OCI-LY3 (cell line): ENCODE results near the gene DNAJC5.

Experiments
- H2AFZ ChIP-seq: fragments of 200-600, 300-600 bp; shearing (Covaris generic); 2 replicates; pipeline ENCODE4 v1.6.0; 2014; ENCODE audit warnings: antibody characterized with exemption, low read depth, low read length
- H3K27ac ChIP-seq: fragments of 200-600, 300-600 bp; sonication (generic); 2 replicates; pipeline ENCODE4 v1.5.1; 2014; ENCODE audit warnings: mild to moderate bottlenecking, low read length, moderate library complexity, mixed read lengths
- H3K27me3 ChIP-seq: fragments of 200-600, 300-600 bp; sonication (generic); 2 replicates; pipeline ENCODE4 v1.6.1; 2014; ENCODE audit warnings: low read depth, low read length, mixed read lengths
- H3K36me3 ChIP-seq: fragments of 200-600, 300-600 bp; sonication (generic); replicated peaks from 2 replicates; pipeline ENCODE3; 2014; ENCODE audit warnings: low read depth, low read length, mixed read lengths
- H3K4me1 ChIP-seq: fragments of 300-600, 200-600 bp; sonication (generic); 2 replicates; pipeline ENCODE4 v1.6.1; 2014; ENCODE audit warnings: low read length, mixed read lengths
- H3K4me2 ChIP-seq: fragments of 200-600, 300-600 bp; sonication (generic); 2 replicates; pipeline ENCODE4 v1.6.1; 2014; ENCODE audit warnings: low read length, mixed read lengths
- H3K4me3 ChIP-seq: fragments of 300-600, 200-600 bp; sonication (generic); 2 replicates; pipeline ENCODE4 v1.5.1; 2014; ENCODE audit warnings: antibody characterized with exemption, mild to moderate bottlenecking, low read length, moderate library complexity
- H3K79me2 ChIP-seq: fragments of 300-600, 200-600 bp; shearing (Covaris generic); 2 replicates; pipeline ENCODE4 v1.6.1; 2014; ENCODE audit warnings: mild to moderate bottlenecking, low read length, mixed read lengths
- H3K9ac ChIP-seq: fragments of 300-600, 200-600 bp; shearing (Covaris generic); 2 replicates; pipeline ENCODE4 v1.6.0; 2014; ENCODE audit warnings: mild to moderate bottlenecking, low read length, moderate library complexity
- H3K9me3 ChIP-seq: fragments of 200-600, 300-600 bp; shearing (Covaris generic); 2 replicates; pipeline ENCODE4 v1.6.1; 2014; ENCODE audit warnings: low read length, mixed read lengths; ENCODE audit not compliant: insufficient read depth
- H4K20me1 ChIP-seq: fragments of 200-600, 300-600 bp; sonication (generic); 2 replicates; pipeline ENCODE4 v1.6.1; 2016; ENCODE audit warnings: low read length, mixed read lengths; ENCODE audit not compliant: insufficient read depth
- CTCF ChIP-seq: fragments of 200-600, 300-600 bp; sonication (generic); IDR thresholded peaks from 2 replicates; pipeline ENCODE4 v1.5.1; 2014; ENCODE audit warnings: antibody characterized with exemption, low read length, low read depth
- EZH2phosphoT487 ChIP-seq: fragments of 200-600 bp; shearing (Covaris generic); IDR thresholded peaks from 2 replicates; pipeline ENCODE4 v1.6.1; 2018; ENCODE audit warnings: antibody characterized with exemption, mixed run types, low read depth

The DNAJC5 gene

GRCh38 chr20:63979557-63980316 is 84.8 kb downstream of the DNAJC5 start, which contains the start of gene SAMD10:
SAMD10 (minus strand) TSS chr20:63979642; CDS start chr20:63979467, 175 bp downstream.
- H2AFZ ChIP-seq = peak within 1 kb of the TSS; percentile 43; the same call in 1 of the 2 replicates
- peak within 1 kb of the TSS; percentile 93 for H3K27ac ChIP-seq
- H3K4me3 ChIP-seq = peak within 1 kb of the TSS; percentile 91

DNA sequence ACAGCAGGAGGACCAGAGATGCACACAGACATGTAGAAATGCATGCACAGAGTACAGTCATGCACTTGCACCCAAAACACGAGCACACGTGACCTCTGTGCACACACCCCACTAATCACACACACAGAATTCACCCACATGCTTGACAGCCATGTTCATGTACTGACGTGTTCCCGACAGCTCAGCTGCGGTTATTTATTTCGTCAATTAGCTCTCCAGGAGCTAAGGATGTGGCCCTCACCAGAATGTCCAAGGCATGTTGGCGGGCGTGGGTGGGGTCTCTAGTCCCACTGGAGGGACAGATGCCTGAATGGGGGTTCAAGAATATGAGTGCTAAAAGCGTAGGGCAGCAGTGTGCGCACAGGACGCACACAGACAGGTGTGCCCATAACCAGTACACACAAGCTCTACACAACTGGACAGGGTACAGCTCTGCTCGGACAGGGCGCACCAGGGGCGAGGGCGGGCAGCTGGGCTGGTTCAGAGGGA is 85.4 kb downstream of the DNAJC5 start:
- Histone ChIP-seq H3K4me3 (peak overlapping the region; percentile 91), H3K79me2 (peaks cover 57% of the 10 kb centered on the region), H3K9ac (peak overlapping the region; percentile 91), H4K20me1 (peaks cover 10% of the 10 kb centered on the region; the same call in 1 of the 2 replicates), H3K27ac (peak overlapping the region; percentile 93), H3K36me3 (peaks cover 27% of the 10 kb centered on the region), H3K4me2 (peak overlapping the region; percentile 99), H3K4me1 (peaks cover 29% of the 10 kb centered on the region), H2AFZ (peak overlapping the region; percentile 43; the same call in 1 of the 2 replicates), H3K9me3 (no peaks in the 10 kb centered on the region), H3K27me3 (no peaks in the 10 kb centered on the region)
- TF ChIP-seq EZH2phosphoT487 (no peak), CTCF (no peak)

More at GRCh38 chr20:63979557-63980316, 84.8 kb downstream of the DNAJC5 start, which contains the start of gene SAMD10:
- peaks cover 56% of the 10 kb centered on the region for H3K79me2 ChIP-seq
- peaks cover 21% of the 10 kb centered on the region for H3K36me3 ChIP-seq
- no peaks in the 10 kb centered on the region for H3K9me3 ChIP-seq
- H4K20me1 ChIP-seq = peaks cover 10% of the 10 kb centered on the region; the same call in 1 of the 2 replicates
- H3K4me2 ChIP-seq = peak within 1 kb of the TSS; percentile 99
- peak within 1 kb of the TSS; percentile 91 for H3K9ac ChIP-seq
- H3K27me3 ChIP-seq = no peaks in the 10 kb centered on the region
- TF ChIP-seq EZH2phosphoT487 (no peak), CTCF (no peak; the same call in 1 of the 2 replicates)
- peaks cover 29% of the 10 kb centered on the region for H3K4me1 ChIP-seq

GRCh38 chr20:63980806-63981728 is 86.1 kb downstream of the DNAJC5 start, which contains the start of gene PRPF6:
PRPF6 (plus strand) TSS chr20:63981132; CDS start chr20:63981246, 114 bp downstream.
- peak within 1 kb of the TSS; percentile 99 for H3K4me2 ChIP-seq
- H3K27ac ChIP-seq = peak within 1 kb of the TSS; percentile 93
- peaks cover 32% of the 10 kb centered on the region for H3K36me3 ChIP-seq
- peak within 1 kb of the TSS; percentile 64; the same call in 1 of the 2 replicates for H2AFZ ChIP-seq
- H3K4me1 ChIP-seq = peaks cover 29% of the 10 kb centered on the region
- peak within 1 kb of the TSS; percentile 91 for H3K4me3 ChIP-seq
- H3K9me3 ChIP-seq = no peaks in the 10 kb centered on the region
- H3K27me3 ChIP-seq = no peaks in the 10 kb centered on the region
- TF ChIP-seq CTCF = peak; percentile 88
- TF ChIP-seq EZH2phosphoT487 = no peak
- peaks cover 10% of the 10 kb centered on the region; the same call in 1 of the 2 replicates for H4K20me1 ChIP-seq
- H3K79me2 ChIP-seq = peaks cover 57% of the 10 kb centered on the region
- H3K9ac ChIP-seq = peak within 1 kb of the TSS; percentile 91
